Bone marrow (tissue), 2 donors: ENCODE data around the gene PSMB1.
"Not testable (repeated sequence)": the region's sequence is repeated elsewhere in the genome, so short reads cannot be mapped to it uniquely, and the experiment has no call there.

Experiments used
- DNase-seq, 2 donors: peaks; one replicate each; lab custom pipeline; 2025; lab: John Stamatoyannopoulos, UW

Gene PSMB1

GRCh38 chr6:170535004-170535403, 18.1 kb downstream of the PSMB1 start:
- DNase-seq: no peak

- DNase-seq: no peak
These were observed 19.3 kb downstream of the PSMB1 start for GRCh38 chr6:170533792-170534191.

- no peak for DNase-seq
These were observed 20.1 kb downstream of the PSMB1 start for GRCh38 chr6:170532867-170533488.

GRCh38 chr6:170529839-170530469, 23.2 kb downstream of the PSMB1 start:
- peak; percentile 5 to 49 for DNase-seq

GRCh38 chr6:170527995-170528394, 25.1 kb downstream of the PSMB1 start:
- not testable (repeated sequence) for DNase-seq

GRCh38 chr6:170525795-170526194, 27.3 kb downstream of the PSMB1 start:
- DNase-seq: no peak

GRCh38 chr6:170524172-170524502, 29.0 kb downstream of the PSMB1 start:
- no peak for DNase-seq

- no peak for DNase-seq
These were observed 29.6 kb downstream of the PSMB1 start for GRCh38 chr6:170523256-170524171.

- DNase-seq: no peak
These were observed 30.4 kb downstream of the PSMB1 start for GRCh38 chr6:170522565-170523183.

- peak in 1 of 2 donors; percentile 17 for DNase-seq
These were observed 36.1 kb downstream of the PSMB1 start for GRCh38 chr6:170516783-170517616.

GRCh38 chr6:170514908-170515307, 38.2 kb downstream of the PSMB1 start:
- no peak for DNase-seq

GRCh38 chr6:170512249-170512648, 40.9 kb downstream of the PSMB1 start:
- DNase-seq: no peak

- no peak for DNase-seq
These were observed 42.5 kb downstream of the PSMB1 start for GRCh38 chr6:170510631-170511030.

- DNase-seq: no peak
These were observed 43.4 kb downstream of the PSMB1 start for GRCh38 chr6:170509723-170510018.

- DNase-seq: not testable (repeated sequence)
These were observed 44.0 kb downstream of the PSMB1 start for GRCh38 chr6:170508892-170509722.

- not testable (repeated sequence) for DNase-seq
These were observed 44.8 kb downstream of the PSMB1 start for GRCh38 chr6:170508275-170508674.

- not testable (repeated sequence) for DNase-seq
These were observed 45.4 kb downstream of the PSMB1 start for GRCh38 chr6:170507728-170508127.

GRCh38 chr6:170506446-170506845, 46.7 kb downstream of the PSMB1 start:
- no peak for DNase-seq

GRCh38 chr6:170505306-170505705, 47.8 kb downstream of the PSMB1 start:
- no peak for DNase-seq

GRCh38 chr6:170504479-170504878, 48.6 kb downstream of the PSMB1 start:
- DNase-seq: no peak

- DNase-seq: no peak
These were observed 49.7 kb downstream of the PSMB1 start for GRCh38 chr6:170503414-170503761.
